Activated CD8-positive, alpha-beta T cell treated with anti-CD3 and anti-CD28 coated beads for 36 hours (primary cell): ENCODE results near the gene TDP1. TPM values are rescaled to one million over a fixed set of nuclear protein-coding genes. Genes with fewer than 3 reads are reported as not detected.

Experiments
- ATAC-seq: fragments of 200-7000 bp; cut with Tn5 transposase; one replicate; pipeline ENCODE4 v1.10.0; 2021; ENCODE audit warnings: mild to moderate bottlenecking, moderate library complexity
- CTCF ChIA-PET: fragments of 350-600 bp; sonication (Branson Sonifier 250); formaldehyde crosslinking; loops from one replicate; lab custom pipeline; 2021; ENCODE audit warnings: antibody characterized with exemption; lab: Charles Lee
- POLR2A ChIA-PET: fragments of 350-600 bp; sonication (Branson Sonifier 250); formaldehyde crosslinking; loops from one replicate; lab custom pipeline; 2021; ENCODE audit warnings: antibody characterized with exemption; lab: Charles Lee
- DNase-seq: peaks from one replicate; pipeline ENCODE4 v3.0.0-alpha.2; 2020
- H3K27ac Mint-ChIP-seq: one replicate; pipeline ENCODE4 v1.8.0; 2021; ENCODE audit warnings: mild to moderate bottlenecking, mixed read lengths
- H3K27me3 Mint-ChIP-seq: one replicate; pipeline ENCODE4 v1.8.0; 2021; ENCODE audit warnings: mixed read lengths
- H3K36me3 Mint-ChIP-seq: one replicate; pipeline ENCODE4 v1.8.0; 2021; ENCODE audit warnings: low read depth, mixed read lengths
- H3K4me1 Mint-ChIP-seq: one replicate; pipeline ENCODE4 v1.8.0; 2021; ENCODE audit warnings: low read depth, mixed read lengths
- H3K4me3 Mint-ChIP-seq: one replicate; pipeline ENCODE4 v1.8.0; 2021; ENCODE audit warnings: mild to moderate bottlenecking, moderate library complexity, mixed read lengths
- H3K9me3 Mint-ChIP-seq: one replicate; pipeline ENCODE4 v1.8.0; 2021; ENCODE audit warnings: mixed read lengths
- intact Hi-C: fragments of 100-400 bp; cut with micrococcal nuclease; formaldehyde crosslinking; loops from one replicate; pipeline ENCODE4 v1.10.0; 2022
- total RNA-seq, 2 experiments: library from RNA; stranded (reverse); gene quantifications; one replicate each; pipeline ENCODE4 v1.2.3, GENCODE V29; 2021
- TF ChIP-seq, protein P1 (sequence below): fragments of 200-600 bp; IDR thresholded peaks from one replicate; pipeline ENCODE4 v1.8.0; 2022; ENCODE audit warnings: antibody characterized with exemption, mild to moderate bottlenecking

Gene TDP1
- 100 to 1,000 TPM in 1 of 2 experiments, 10 to 100 TPM in 1; 97.2 to 103 TPM for total RNA-seq

DNA sequence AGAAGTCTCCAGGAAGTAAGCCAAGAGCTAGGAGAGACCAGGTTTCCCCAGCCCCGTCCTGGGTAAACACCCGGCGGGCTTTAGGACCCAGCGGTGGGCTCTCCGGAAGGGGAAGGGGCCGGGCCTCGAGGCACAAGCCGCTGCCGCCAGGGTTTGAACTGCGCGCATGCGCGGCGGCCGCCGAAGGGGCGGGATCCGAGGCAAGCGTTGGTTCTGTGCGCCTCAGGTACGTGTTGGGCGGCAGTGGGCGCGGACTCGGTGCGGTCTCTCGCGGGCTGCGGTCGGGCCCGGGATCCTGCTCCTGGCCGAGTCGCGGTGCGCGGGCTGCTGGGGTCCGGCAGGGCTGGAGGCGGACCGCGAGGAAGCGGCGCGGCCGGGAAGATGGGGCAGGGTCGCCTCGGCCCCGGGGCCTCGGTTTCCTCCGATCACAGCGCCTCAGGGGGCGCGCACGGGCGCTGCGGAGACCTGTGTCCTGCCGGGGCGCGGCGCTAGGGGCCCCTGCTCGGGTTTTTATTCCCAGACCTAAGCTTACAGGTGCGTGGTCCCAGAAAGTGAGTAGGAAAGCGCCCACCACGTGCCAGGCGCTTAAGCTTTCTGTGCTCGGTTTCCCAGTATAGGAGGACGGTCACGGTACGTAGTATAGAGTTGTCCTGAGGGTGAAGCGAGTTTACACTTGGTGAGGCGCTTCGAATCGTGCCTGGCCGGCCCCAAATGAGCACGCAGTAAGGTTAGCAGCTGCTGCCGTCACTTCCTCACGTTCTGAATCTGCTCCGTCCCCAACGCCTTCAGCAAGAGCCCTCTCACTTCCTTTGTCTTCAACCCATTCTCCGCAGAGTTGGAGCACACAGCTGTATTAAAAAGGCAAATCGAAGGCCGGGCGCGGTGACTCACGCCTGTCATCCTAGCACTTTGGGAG, at the start of gene TDP1:
TSS of gene TDP1 (plus strand) at position 183 of the 916 bp plus-strand sequence. CDS start 7,188 bp downstream, outside the sequence.
- peaks cover 39% of the 10 kb centered on the region for H3K36me3 Mint-ChIP-seq
- no peaks in the 10 kb centered on the region for H3K27me3 Mint-ChIP-seq
- H3K27ac Mint-ChIP-seq = peak within 1 kb of the TSS; percentile 94
- CTCF ChIA-PET = interaction anchor here (1.1 to 4.7 kb wide), 5 partner anchors 9 to 444 kb away, joined by 3 to 28 read pairs (median 4); no protein-coding TSS in a partner anchor
- H3K4me1 Mint-ChIP-seq = peaks cover 47% of the 10 kb centered on the region
- peak within 1 kb of the TSS; percentile 92 for H3K4me3 Mint-ChIP-seq
- TF ChIP-seq, protein P1, sequence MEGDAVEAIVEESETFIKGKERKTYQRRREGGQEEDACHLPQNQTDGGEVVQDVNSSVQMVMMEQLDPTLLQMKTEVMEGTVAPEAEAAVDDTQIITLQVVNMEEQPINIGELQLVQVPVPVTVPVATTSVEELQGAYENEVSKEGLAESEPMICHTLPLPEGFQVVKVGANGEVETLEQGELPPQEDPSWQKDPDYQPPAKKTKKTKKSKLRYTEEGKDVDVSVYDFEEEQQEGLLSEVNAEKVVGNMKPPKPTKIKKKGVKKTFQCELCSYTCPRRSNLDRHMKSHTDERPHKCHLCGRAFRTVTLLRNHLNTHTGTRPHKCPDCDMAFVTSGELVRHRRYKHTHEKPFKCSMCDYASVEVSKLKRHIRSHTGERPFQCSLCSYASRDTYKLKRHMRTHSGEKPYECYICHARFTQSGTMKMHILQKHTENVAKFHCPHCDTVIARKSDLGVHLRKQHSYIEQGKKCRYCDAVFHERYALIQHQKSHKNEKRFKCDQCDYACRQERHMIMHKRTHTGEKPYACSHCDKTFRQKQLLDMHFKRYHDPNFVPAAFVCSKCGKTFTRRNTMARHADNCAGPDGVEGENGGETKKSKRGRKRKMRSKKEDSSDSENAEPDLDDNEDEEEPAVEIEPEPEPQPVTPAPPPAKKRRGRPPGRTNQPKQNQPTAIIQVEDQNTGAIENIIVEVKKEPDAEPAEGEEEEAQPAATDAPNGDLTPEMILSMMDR = no peak
- POLR2A ChIA-PET = interaction anchor here (1.0 to 2.7 kb wide), 8 partner anchors 10 to 428 kb away, joined by 3 to 14 read pairs (median 4); no protein-coding TSS in a partner anchor
- ATAC-seq (peak; percentile 64), DNase-seq (peak; percentile 97)
- H3K9me3 Mint-ChIP-seq = peaks cover 8% of the 10 kb centered on the region
- intact Hi-C loops = loop anchor here (5.0 kb wide), 1 partner anchor 339 kb away; no protein-coding TSS in a partner anchor

DNA sequence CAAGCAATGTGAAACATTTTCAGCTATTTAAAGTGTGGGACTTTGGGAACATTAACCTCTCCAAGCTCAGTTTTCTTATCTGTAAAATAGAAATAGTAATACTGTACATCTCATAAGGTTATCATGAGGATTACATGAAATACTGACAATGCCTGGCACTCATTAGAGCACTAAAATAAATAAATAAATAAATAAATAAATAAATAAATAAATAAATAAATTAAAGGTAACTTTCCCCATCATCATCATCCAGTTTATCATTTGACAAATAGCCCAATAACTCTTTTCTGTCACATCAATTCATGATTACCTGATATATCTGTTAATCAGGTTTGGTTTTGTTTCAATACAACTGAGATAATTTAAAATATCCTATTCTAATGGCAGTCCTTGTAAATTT, 49.7 kb upstream of the TDP1 start:
- Mint-ChIP-seq H3K9me3 (no peaks in the 10 kb centered on the region), H3K36me3 (no peaks in the 10 kb centered on the region), H3K27me3 (peaks cover 4% of the 10 kb centered on the region), H3K4me1 (peaks cover 19% of the 10 kb centered on the region), H3K27ac (no peak overlapping the region), H3K4me3 (no peak overlapping the region)
- no peak for DNase-seq
- POLR2A ChIA-PET = no interaction called here
- intact Hi-C loops = no loop called here
- TF ChIP-seq, protein P1 = no peak
- CTCF ChIA-PET = interaction anchor here (1.0 kb wide), 2 partner anchors 116 to 879 kb away, joined by 3 read pairs; no protein-coding TSS in a partner anchor
- no peak for ATAC-seq

DNA sequence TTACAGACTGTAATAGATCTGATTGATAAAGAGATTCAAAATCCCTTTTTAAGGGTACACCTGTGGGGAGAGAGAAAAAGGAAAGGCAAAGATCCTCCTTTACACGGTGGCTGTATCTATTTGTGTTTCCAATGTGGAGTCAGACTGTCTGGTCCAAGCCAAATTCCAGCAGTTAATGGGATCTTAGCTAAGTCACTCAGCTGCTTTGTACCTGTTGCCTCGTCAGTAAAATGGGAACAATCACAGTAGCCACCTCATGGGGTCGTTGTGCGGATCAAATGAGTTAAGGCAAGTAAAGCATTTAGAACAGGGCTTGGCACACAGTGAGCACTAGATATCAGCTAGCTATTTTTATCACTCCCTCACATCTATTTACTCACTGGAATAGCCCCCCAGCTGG, 48.1 kb upstream of the TDP1 start:
- no peak for ATAC-seq
- CTCF ChIA-PET = interaction anchor here (0.8 kb wide), 1 partner anchor 10 kb away, joined by 3 read pairs; no protein-coding TSS in a partner anchor

DNA sequence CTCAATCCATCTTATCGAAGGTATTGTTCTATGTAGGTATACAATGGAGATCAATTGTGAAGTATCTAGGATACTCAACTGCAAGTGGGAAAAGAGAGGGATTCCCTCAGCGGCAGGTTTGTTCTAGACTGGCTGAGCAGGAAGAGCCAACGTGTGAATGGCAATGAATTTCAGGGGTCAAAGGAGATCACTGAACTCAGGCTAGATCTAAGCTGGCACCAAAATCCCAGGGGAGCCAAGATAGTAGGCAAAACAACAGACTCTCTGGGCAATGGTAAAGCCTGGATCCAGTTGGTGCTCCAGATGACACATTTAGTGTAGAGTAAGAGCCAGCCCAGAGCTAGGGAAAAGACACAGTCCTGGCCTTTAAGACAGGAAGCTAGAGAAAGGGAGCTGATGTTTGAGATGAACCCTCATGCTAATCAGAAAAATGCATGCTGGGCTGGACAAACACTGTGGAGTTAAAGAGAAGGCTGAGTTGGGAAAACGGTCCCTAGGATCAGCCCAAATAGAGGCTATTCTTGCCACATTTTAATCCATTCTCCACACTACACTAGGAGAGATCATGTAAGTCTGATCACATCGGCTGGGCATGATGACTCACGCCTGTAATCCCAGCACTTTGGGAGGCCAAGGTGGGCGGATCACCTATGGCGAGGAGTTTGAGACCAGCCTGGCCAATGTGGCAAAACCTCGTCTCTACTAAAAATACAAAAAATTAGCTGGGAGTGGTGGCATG, 46.8 kb upstream of the TDP1 start:
- Mint-ChIP-seq H3K9me3 (no peaks in the 10 kb centered on the region), H3K4me3 (no peak overlapping the region), H3K36me3 (no peaks in the 10 kb centered on the region), H3K4me1 (peaks cover 8% of the 10 kb centered on the region), H3K27ac (no peak overlapping the region), H3K27me3 (peaks cover 10% of the 10 kb centered on the region)
- ATAC-seq (no peak), DNase-seq (no peak)
- POLR2A ChIA-PET = no interaction called here
- CTCF ChIA-PET = interaction anchor here (0.9 kb wide), 1 partner anchor 882 kb away, joined by 3 read pairs; no protein-coding TSS in a partner anchor
- intact Hi-C loops = no loop called here
- TF ChIP-seq, protein P1 = no peak

More for the DNA sequence above, 48.1 kb upstream of the TDP1 start:
- no peak overlapping the region for H3K4me3 Mint-ChIP-seq
- H3K27ac Mint-ChIP-seq = no peak overlapping the region
- H3K4me1 Mint-ChIP-seq = peaks cover 19% of the 10 kb centered on the region
- intact Hi-C loops = no loop called here
- POLR2A ChIA-PET = no interaction called here
- H3K27me3 Mint-ChIP-seq = peaks cover 4% of the 10 kb centered on the region
- no peaks in the 10 kb centered on the region for H3K9me3 Mint-ChIP-seq
- H3K36me3 Mint-ChIP-seq = no peaks in the 10 kb centered on the region
- DNase-seq = no peak
- TF ChIP-seq, protein P1 = no peak
